ENCODE data around the gene RAD51B.

RAD51B gene

DNA sequence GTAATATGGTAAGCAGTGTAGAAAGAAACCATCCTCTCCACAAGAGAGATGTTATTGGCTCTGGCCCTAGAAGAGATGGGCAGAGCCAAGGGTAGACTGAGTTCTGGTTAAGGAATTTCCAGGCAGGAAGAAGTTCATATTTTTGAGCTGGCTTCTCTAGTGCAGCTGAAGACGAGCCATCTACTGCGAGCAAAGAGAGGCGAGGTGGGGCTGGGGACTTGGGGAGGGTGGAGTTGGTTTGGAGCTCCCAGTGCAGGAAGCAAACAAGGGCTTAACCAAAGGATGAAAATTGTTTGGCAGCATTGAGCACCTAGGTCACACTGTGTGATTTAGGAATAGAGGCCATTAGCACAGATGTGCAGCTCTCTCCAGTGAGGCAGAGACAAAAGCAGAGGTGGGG is 733.7 kb downstream of the RAD51B start:
- no peak overlapping the region for H3K4me3 Mint-ChIP-seq
- H3K27ac Mint-ChIP-seq = no peak overlapping the region
- H3K9me3 Mint-ChIP-seq = no peaks in the 10 kb centered on the region
- H3K36me3 Mint-ChIP-seq (ENCODE audit: low read depth) = no peaks in the 10 kb centered on the region
- H3K27me3 Mint-ChIP-seq (ENCODE audit: low read depth) = peaks cover 5% of the 10 kb centered on the region
- no peaks in the 10 kb centered on the region for H3K4me1 Mint-ChIP-seq (ENCODE audit: low read depth)

DNA sequence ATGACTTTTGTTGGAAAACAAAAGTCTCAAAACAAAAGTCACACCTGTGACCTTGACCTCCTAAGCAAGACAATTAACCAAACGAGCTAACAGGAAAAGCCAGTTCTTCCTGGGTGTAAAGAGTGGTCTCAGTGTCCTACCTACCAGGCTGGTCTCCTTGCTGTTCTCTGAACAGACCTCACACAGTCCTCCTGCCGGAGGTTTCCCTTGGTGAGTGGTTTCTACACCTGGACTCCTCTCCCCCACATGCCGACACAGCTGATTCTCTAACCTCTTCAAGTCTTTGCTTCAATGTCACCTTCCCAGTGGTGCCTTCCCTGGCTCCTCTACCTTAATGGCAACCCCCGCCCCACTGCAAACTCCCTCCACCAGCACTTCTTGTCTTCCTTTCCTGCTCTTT is 734.7 kb downstream of the RAD51B start:
- H3K4me1 Mint-ChIP-seq (ENCODE audit: low read depth) = no peaks in the 10 kb centered on the region
- peaks cover 5% of the 10 kb centered on the region for H3K27me3 Mint-ChIP-seq (ENCODE audit: low read depth)

GRCh38 chr14:68556253-68556652 is 736.7 kb downstream of the RAD51B start:
- H3K36me3 Mint-ChIP-seq (ENCODE audit: low read depth) = no peaks in the 10 kb centered on the region
- peaks cover 2% of the 10 kb centered on the region for H3K27me3 Mint-ChIP-seq (ENCODE audit: low read depth)
- no peaks in the 10 kb centered on the region for H3K4me1 Mint-ChIP-seq (ENCODE audit: low read depth)
- no peak overlapping the region for H3K27ac Mint-ChIP-seq
- H3K4me3 Mint-ChIP-seq = no peak overlapping the region
- H3K9me3 Mint-ChIP-seq = no peaks in the 10 kb centered on the region

More for the DNA sequence above, 734.7 kb downstream of the RAD51B start:
- Mint-ChIP-seq H3K27ac (no peak overlapping the region), H3K9me3 (no peaks in the 10 kb centered on the region), H3K4me3 (no peak overlapping the region), H3K36me3 (ENCODE audit: low read depth) (no peaks in the 10 kb centered on the region)

DNA sequence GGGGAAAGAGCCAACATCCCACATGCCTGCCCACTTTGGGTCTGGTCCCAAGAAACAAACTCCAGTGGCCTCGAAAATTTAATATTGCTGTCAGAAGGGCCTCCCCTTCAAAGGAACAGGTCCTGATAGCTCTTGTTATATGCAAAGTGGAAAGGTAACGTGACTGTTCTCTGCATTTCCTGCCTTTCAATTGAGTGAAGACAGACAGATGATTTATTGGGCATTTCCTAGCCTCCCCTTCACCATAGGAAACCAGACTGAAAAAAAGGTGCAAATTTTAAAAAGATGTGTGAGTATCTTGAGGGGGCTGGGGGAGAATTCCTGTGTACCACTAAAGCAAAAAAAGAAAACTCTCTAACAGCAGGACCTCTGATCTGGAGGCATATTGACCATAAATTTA is 738.1 kb downstream of the RAD51B start:
- Mint-ChIP-seq H3K36me3 (ENCODE audit: low read depth) (no peaks in the 10 kb centered on the region), H3K27ac (no peak overlapping the region), H3K4me1 (ENCODE audit: low read depth) (no peaks in the 10 kb centered on the region), H3K27me3 (ENCODE audit: low read depth) (no peaks in the 10 kb centered on the region), H3K9me3 (no peaks in the 10 kb centered on the region), H3K4me3 (no peak overlapping the region)

- H3K4me1 Mint-ChIP-seq (ENCODE audit: low read depth) = peaks cover under 1% of the 10 kb centered on the region
- no peak overlapping the region for H3K4me3 Mint-ChIP-seq
- no peaks in the 10 kb centered on the region for H3K36me3 Mint-ChIP-seq (ENCODE audit: low read depth)
- no peaks in the 10 kb centered on the region for H3K27me3 Mint-ChIP-seq (ENCODE audit: low read depth)
- H3K9me3 Mint-ChIP-seq = no peaks in the 10 kb centered on the region
- no peak overlapping the region for H3K27ac Mint-ChIP-seq
Observed at GRCh38 chr14:68558096-68558495, 738.5 kb downstream of the RAD51B start.

GRCh38 chr14:68559949-68560348 is 740.4 kb downstream of the RAD51B start:
- no peak overlapping the region for H3K27ac Mint-ChIP-seq
- H3K36me3 Mint-ChIP-seq (ENCODE audit: low read depth) = no peaks in the 10 kb centered on the region

DNA sequence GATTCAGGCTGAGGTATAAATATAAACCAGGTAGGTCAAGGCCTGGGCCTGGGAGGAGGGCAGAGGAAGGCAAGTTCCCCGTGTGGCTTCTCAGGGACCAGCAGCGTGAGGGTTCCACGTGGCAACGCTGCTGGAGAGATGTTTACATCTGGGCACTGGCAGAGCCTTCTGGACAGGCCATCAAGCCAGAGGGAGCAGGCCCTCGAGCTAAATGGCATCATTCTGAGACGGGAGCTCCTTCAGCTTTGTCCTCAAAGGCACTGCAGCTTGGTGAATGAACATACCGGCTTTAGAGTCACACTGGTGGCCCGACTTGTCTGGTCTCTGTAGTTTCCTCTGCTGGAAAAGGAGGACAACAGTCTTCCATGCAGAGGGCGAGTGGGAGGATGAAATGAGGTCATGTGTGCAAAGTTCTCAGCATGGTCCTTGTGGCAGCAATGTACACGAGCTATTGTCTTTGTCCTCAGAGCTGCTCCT is 742.0 kb downstream of the RAD51B start:
- Mint-ChIP-seq H3K4me3 (no peak overlapping the region), H3K36me3 (ENCODE audit: low read depth) (no peaks in the 10 kb centered on the region), H3K9me3 (no peaks in the 10 kb centered on the region), H3K27me3 (ENCODE audit: low read depth) (no peaks in the 10 kb centered on the region), H3K4me1 (ENCODE audit: low read depth) (peaks cover 12% of the 10 kb centered on the region), H3K27ac (no peak overlapping the region)

More at GRCh38 chr14:68559949-68560348, 740.4 kb downstream of the RAD51B start:
- no peak overlapping the region for H3K4me3 Mint-ChIP-seq
- H3K27me3 Mint-ChIP-seq (ENCODE audit: low read depth) = no peaks in the 10 kb centered on the region
- H3K9me3 Mint-ChIP-seq = no peaks in the 10 kb centered on the region
- peaks cover 7% of the 10 kb centered on the region for H3K4me1 Mint-ChIP-seq (ENCODE audit: low read depth)

GRCh38 chr14:68562911-68563250 is 743.3 kb downstream of the RAD51B start:
- no peaks in the 10 kb centered on the region for H3K27me3 Mint-ChIP-seq (ENCODE audit: low read depth)
- H3K9me3 Mint-ChIP-seq = no peaks in the 10 kb centered on the region
- no peaks in the 10 kb centered on the region for H3K36me3 Mint-ChIP-seq (ENCODE audit: low read depth)
- no peak overlapping the region for H3K4me3 Mint-ChIP-seq
- peaks cover 12% of the 10 kb centered on the region for H3K4me1 Mint-ChIP-seq (ENCODE audit: low read depth)
- H3K27ac Mint-ChIP-seq = no peak overlapping the region

DNA sequence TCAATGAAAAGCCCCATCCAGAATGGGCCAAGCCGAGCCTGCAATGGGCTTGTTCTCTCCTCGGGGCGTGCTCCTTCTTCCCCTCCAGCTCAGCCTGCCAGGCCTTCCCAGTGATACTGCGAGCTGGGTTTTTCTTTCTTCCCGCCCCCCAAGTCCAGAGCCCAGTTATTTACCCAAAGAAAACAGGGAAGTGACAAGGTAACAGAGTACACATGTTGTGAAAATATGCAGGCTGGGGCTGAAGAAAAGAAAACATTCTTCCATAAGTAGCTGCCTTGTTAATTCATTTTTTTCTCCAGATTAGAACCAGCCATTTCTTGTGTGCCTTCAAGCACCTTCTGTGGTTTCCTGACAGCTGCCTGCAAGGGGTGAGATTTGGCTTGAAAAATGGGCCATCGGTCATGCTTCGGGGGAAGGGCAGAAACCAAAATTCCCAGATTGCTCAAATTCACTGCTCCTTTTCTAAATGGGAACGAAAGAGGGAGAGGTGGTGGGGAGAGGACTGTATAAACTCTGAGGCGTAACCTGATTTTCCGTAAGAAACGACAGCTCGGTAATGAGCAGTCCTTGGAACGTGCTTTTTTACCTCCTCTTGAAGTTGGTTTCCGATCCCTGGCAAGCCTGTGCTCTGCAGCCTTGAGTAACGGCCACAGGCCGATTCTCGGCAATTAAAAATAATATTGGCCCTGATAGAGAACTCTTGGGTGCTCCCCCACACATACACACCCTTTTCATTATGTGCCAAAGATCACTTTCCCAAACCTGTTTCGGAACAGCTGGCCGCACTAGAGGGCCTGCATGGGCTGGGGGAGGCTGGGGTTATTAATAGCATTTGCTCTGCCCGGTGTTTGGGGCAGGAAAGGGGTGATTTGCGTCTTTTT is 743.9 kb downstream of the RAD51B start:
- Mint-ChIP-seq H3K36me3 (ENCODE audit: low read depth) (no peaks in the 10 kb centered on the region), H3K9me3 (no peaks in the 10 kb centered on the region), H3K4me1 (ENCODE audit: low read depth) (peaks cover 12% of the 10 kb centered on the region), H3K4me3 (no peak overlapping the region), H3K27me3 (ENCODE audit: low read depth) (no peaks in the 10 kb centered on the region), H3K27ac (no peak overlapping the region)

DNA sequence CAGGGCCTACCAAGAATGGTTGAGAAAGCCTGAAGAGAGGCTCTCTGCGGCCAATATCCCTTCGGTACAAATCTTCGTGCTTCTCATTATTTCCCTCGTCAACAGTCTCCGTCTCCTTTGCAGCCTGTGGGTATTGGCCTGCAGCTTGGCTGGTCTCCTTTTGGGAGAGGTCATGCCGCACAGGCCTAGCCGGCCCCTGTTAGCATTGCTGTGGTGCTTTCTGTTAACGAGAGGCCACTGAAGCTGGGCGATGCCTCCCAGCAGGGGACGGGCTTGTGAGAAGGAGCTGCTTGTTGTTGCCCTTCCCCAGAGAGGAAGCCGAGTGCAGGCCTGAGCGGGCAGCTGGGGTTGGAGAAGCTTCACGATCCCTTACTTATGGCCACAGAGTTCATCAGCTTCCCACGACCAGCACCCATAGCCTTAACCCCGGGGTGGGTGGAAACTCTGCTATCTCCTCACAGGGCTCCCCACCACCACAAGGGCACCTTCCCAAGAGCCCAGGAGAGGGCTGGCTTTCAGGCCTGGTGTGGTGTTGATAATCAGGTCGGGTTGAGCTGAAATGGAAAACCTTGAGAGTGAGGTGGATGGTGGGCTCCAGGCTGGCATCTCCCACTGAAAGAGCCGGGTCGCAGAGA is 744.7 kb downstream of the RAD51B start:
- Mint-ChIP-seq H3K27me3 (ENCODE audit: low read depth) (no peaks in the 10 kb centered on the region), H3K27ac (no peak overlapping the region), H3K4me3 (no peak overlapping the region), H3K4me1 (ENCODE audit: low read depth) (peaks cover 12% of the 10 kb centered on the region), H3K9me3 (peaks cover 3% of the 10 kb centered on the region), H3K36me3 (ENCODE audit: low read depth) (peaks cover 3% of the 10 kb centered on the region)

- Mint-ChIP-seq H3K36me3 (ENCODE audit: low read depth) (peaks cover 3% of the 10 kb centered on the region), H3K4me3 (no peak overlapping the region), H3K9me3 (peaks cover 3% of the 10 kb centered on the region), H3K27me3 (ENCODE audit: low read depth) (no peaks in the 10 kb centered on the region), H3K4me1 (ENCODE audit: low read depth) (peaks cover 12% of the 10 kb centered on the region), H3K27ac (no peak overlapping the region)
Observed at GRCh38 chr14:68564826-68565759, 745.5 kb downstream of the RAD51B start.

- H3K9me3 Mint-ChIP-seq = peaks cover 3% of the 10 kb centered on the region
- H3K36me3 Mint-ChIP-seq (ENCODE audit: low read depth) = peaks cover 3% of the 10 kb centered on the region
- H3K4me3 Mint-ChIP-seq = no peak overlapping the region
- H3K4me1 Mint-ChIP-seq (ENCODE audit: low read depth) = peaks cover 12% of the 10 kb centered on the region
- H3K27ac Mint-ChIP-seq = no peak overlapping the region
- no peaks in the 10 kb centered on the region for H3K27me3 Mint-ChIP-seq (ENCODE audit: low read depth)
Observed at GRCh38 chr14:68566075-68566474, 746.5 kb downstream of the RAD51B start.

DNA sequence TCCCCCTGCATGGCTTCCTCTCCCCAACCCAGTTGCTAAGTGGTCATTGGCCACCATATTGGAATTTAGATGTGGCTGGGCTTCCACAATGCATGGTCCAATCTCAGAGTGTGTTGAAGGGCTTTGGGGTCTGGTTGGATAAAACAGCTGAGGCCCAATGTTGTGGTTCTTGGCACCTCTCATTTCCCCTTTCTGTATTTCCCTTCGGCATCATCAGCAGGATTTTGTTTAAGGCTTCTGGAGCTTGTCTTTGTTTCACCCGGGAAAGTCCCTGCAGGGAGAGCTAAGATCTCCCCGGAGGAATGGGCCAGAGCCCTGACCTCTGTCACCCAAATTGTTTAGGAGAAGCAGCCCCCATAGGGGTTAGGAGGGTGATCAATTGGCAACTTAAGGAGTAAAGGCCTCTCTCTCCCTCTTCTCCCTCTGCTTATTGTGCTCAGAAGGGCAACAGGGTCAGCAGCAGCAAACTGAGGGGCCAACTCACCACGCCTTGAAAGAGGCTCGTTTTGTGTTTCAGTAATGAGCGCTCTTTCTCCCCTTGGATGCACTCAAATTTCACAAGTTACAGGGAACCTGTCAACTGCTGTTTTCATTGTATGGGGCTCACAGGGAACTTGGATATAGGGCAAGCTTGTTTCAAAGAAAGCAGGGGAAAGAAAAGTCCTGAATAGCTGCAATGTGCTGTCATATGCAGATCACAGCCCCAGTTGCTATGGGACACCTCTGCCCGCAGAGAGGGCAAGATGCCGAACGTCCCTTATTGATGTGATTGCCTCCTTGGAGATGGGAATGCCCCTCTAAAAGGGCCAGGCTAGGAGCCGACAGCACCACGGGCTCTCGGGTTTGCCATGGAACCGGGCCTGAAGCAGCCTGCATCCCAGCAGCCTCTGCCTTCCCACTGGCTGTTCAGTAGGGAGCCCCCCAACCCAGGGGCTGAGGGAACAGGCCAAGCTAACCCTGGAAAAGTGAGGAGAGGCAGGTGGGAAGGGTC is 749.6 kb downstream of the RAD51B start:
- Mint-ChIP-seq H3K27ac (no peak overlapping the region), H3K27me3 (ENCODE audit: low read depth) (no peaks in the 10 kb centered on the region), H3K9me3 (peaks cover 3% of the 10 kb centered on the region), H3K36me3 (ENCODE audit: low read depth) (peaks cover 3% of the 10 kb centered on the region), H3K4me1 (ENCODE audit: low read depth) (peaks cover 7% of the 10 kb centered on the region), H3K4me3 (no peak overlapping the region)

All from T-helper 1 cell treated with Interleukin-12 subunit alpha and Interleukin-12 subunit beta and Interleukin-4 antibody, amounts not matched to agents 30 μg/mL and 1 μg/mL, for 36 hours (primary cell).